Hepatocyte (in vitro differentiated cells): ENCODE results near the gene EAF2. TPM values are rescaled to one million over a fixed set of nuclear protein-coding genes. Genes with fewer than 3 reads are reported as not detected.

Experiments
- DNase-seq: peaks from one replicate; pipeline ENCODE4 v3.0.0-alpha.2; 2016; ENCODE audit warnings: low spot score
- H2AFZ ChIP-seq: fragments of 200-600 bp; sonication (generic); 2 replicates; pipeline ENCODE4 v1.6.0; 2016; ENCODE audit warnings: antibody characterized with exemption, mild to moderate bottlenecking
- H3K27ac ChIP-seq: fragments of 200-600 bp; sonication (generic); 2 replicates; pipeline ENCODE4 v1.5.1; 2016; ENCODE audit warnings: mild to moderate bottlenecking
- H3K27me3 ChIP-seq: fragments of 200-600 bp; sonication (generic); 2 replicates; pipeline ENCODE4 v1.6.1; 2016
- H3K36me3 ChIP-seq: fragments of 200-600 bp; sonication (generic); replicated peaks from 2 replicates; pipeline ENCODE4 v1.5.1; 2016; ENCODE audit warnings: low read depth; ENCODE audit not compliant: insufficient read depth
- H3K4me1 ChIP-seq: fragments of 200-600 bp; sonication (generic); 2 replicates; pipeline ENCODE4 v1.5.1; 2016; ENCODE audit warnings: mild to moderate bottlenecking, moderate library complexity; ENCODE audit not compliant: insufficient read depth
- H3K4me2 ChIP-seq: fragments of 200-600 bp; sonication (generic); 2 replicates; pipeline ENCODE4 v1.6.0; 2016
- H3K4me3 ChIP-seq: fragments of 200-600 bp; sonication (generic); 2 replicates; pipeline ENCODE4 v1.5.1; 2016; ENCODE audit warnings: mild to moderate bottlenecking
- H3K79me2 ChIP-seq: fragments of 200-600 bp; sonication (generic); 2 replicates; pipeline ENCODE4 v1.6.0; 2017; ENCODE audit warnings: mild to moderate bottlenecking
- H3K9me2 ChIP-seq: fragments of 200-600 bp; sonication (generic); replicated peaks from 2 replicates; pipeline ENCODE4 v1.6.0; 2017; ENCODE audit warnings: mild to moderate bottlenecking; ENCODE audit not compliant: insufficient read depth
- H3K9me3 ChIP-seq: fragments of 200-600 bp; sonication (generic); 2 replicates; pipeline ENCODE4 v1.5.1; 2016; ENCODE audit warnings: low read depth, mild to moderate bottlenecking
- H4K20me1 ChIP-seq: fragments of 200-600 bp; sonication (generic); 2 replicates; pipeline ENCODE4 v1.6.0; 2016; ENCODE audit warnings: mild to moderate bottlenecking; ENCODE audit not compliant: insufficient read depth, poor library complexity, severe bottlenecking
- CTCF ChIP-seq: fragments of 200-600 bp; sonication (generic); IDR thresholded peaks from 2 replicates; pipeline ENCODE4 v1.5.1; 2016; ENCODE audit warnings: antibody characterized with exemption, mild to moderate bottlenecking; ENCODE audit not compliant: poor library complexity
- EZH2 ChIP-seq: fragments of 200-600 bp; sonication (generic); IDR thresholded peaks from 2 replicates; pipeline ENCODE4 v1.6.1; 2016; ENCODE audit warnings: antibody characterized with exemption, mild to moderate bottlenecking, borderline replicate concordance
- EZH2phosphoT487 ChIP-seq: fragments of 200-600 bp; sonication (generic); IDR thresholded peaks from one replicate; pipeline ENCODE4 v1.6.1; 2018; ENCODE audit warnings: antibody characterized with exemption, mild to moderate bottlenecking, low read depth, moderate library complexity; ENCODE audit not compliant: unreplicated experiment, severe bottlenecking
- WGBS: methylation state at CpG from one replicate; pipeline ENCODE4 v1.1.6; 2016; ENCODE audit warnings: low lambda C conversion rate; ENCODE audit errors: missing lambda C conversion rate; 5-methylcytosine and 5-hydroxymethylcytosine counted together
- polyA plus RNA-seq: library from polyadenylated mRNA; unstranded; fragments of >200 nt; fragmentation: Nextera tagmentation; extraction: Ambion mirVana; gene quantifications from 2 replicates; pipeline ENCODE4 v1.2.1, GENCODE V29; 2016
- total RNA-seq: library from RNA; depleted of rRNA; stranded (reverse); fragments of >200 nt; gene quantifications from 2 replicates; pipeline ENCODE4 v1.2.3, GENCODE V29; 2014

EAF2 gene
- total and polyA plus RNA-seq, 2 experiments from 2014 or later, result 7.4 to 9.7 TPM

GRCh38 chr3:121924734-121925133 is 89.7 kb downstream of the EAF2 start:
- H2AFZ ChIP-seq, result peak overlapping the region; percentile 45
- no peaks in the 10 kb centered on the region for H3K4me1 ChIP-seq
- H3K4me3 ChIP-seq, result no peak overlapping the region
- no peaks in the 10 kb centered on the region for H3K27me3 ChIP-seq
- H3K9me3 ChIP-seq, result no peaks in the 10 kb centered on the region
- no peaks in the 10 kb centered on the region for H3K36me3 ChIP-seq
- peak overlapping the region; percentile 42 for H3K27ac ChIP-seq
- H3K4me2 ChIP-seq, result peak overlapping the region; percentile 28
- no peaks in the 10 kb centered on the region for H4K20me1 ChIP-seq
- no peak for DNase-seq
- H3K79me2 ChIP-seq, result no peaks in the 10 kb centered on the region
- WGBS, result 7% methylated on average over 3 of the region's 3 CpGs
- H3K9me2 ChIP-seq, result no peaks in the 10 kb centered on the region
- TF ChIP-seq EZH2phosphoT487 (peak; percentile 93), EZH2 (no peak)

GRCh38 chr3:121926380-121926779 is 91.4 kb downstream of the EAF2 start:
- TF ChIP-seq EZH2, result no peak
- no peak for TF ChIP-seq EZH2phosphoT487
- TF ChIP-seq CTCF, result no peak

More at GRCh38 chr3:121926380-121926779, 91.4 kb downstream of the EAF2 start:
- Histone ChIP-seq H3K79me2 (no peaks in the 10 kb centered on the region), H3K27ac (no peak overlapping the region), H2AFZ (no peak overlapping the region), H3K4me2 (no peak overlapping the region), H3K9me3 (no peaks in the 10 kb centered on the region), H3K27me3 (no peaks in the 10 kb centered on the region), H3K36me3 (no peaks in the 10 kb centered on the region), H3K9me2 (no peaks in the 10 kb centered on the region), H4K20me1 (no peaks in the 10 kb centered on the region), H3K4me3 (no peak overlapping the region), H3K4me1 (no peaks in the 10 kb centered on the region)
- no peak for DNase-seq
- WGBS, result 0% methylated on average over 1 of the region's 1 CpG

Other genes with a start within 250 kb of the EAF2 start
- gene FBXO40, start 241.8 kb upstream of the EAF2 start, total RNA-seq, result not detected in 2 replicates
- gene FBXO40, start 241.8 kb upstream of the EAF2 start, polyA plus RNA-seq, result not detected in 2 replicates
- gene HCLS1, start 174.3 kb upstream of the EAF2 start, total RNA-seq, result 1.3 TPM in 2 replicates
- gene HCLS1, start 174.3 kb upstream of the EAF2 start, polyA plus RNA-seq, result 1.1 TPM in 1 of 2 replicates, not detected in the other
- 54.5 and 70.2 TPM in 2 replicates for gene GOLGB1, start 85.5 kb upstream of the EAF2 start, total RNA-seq
- 40.2 and 55.8 TPM in 2 replicates for gene GOLGB1, start 85.5 kb upstream of the EAF2 start, polyA plus RNA-seq
- 21.8 and 24.1 TPM in 2 replicates for gene IQCB1, start 149 bp upstream of the EAF2 start, total RNA-seq
- gene IQCB1, start 149 bp upstream of the EAF2 start, polyA plus RNA-seq, result 14.4 and 23.0 TPM in 2 replicates
- 6.5 and 11.2 TPM in 2 replicates for gene SLC15A2, start 59.2 kb downstream of the EAF2 start, total RNA-seq
- 5.4 and 5.8 TPM in 2 replicates for gene SLC15A2, start 59.2 kb downstream of the EAF2 start, polyA plus RNA-seq
- gene ILDR1, start 187.0 kb downstream of the EAF2 start, total RNA-seq, result 1.5 and 2.0 TPM in 2 replicates
- 1.8 and 2.3 TPM in 2 replicates for gene ILDR1, start 187.0 kb downstream of the EAF2 start, polyA plus RNA-seq
- gene CD86, start 220.2 kb downstream of the EAF2 start, total RNA-seq, result 0.56 TPM in 1 of 2 replicates, not detected in the other
- gene CD86, start 220.2 kb downstream of the EAF2 start, polyA plus RNA-seq, result 0.13 TPM in 1 of 2 replicates, not detected in the other